Upper lobe of left lung (tissue), 6 donors: ENCODE results near the gene TPM1. TPM values are rescaled to one million over a fixed set of nuclear protein-coding genes. Genes with fewer than 3 reads are reported as not detected.

Experiments used
- ATAC-seq, 2 donors: fragments of 200-7000 bp; cut with Tn5 transposase; one replicate each; pipeline ENCODE4 v1.9.1; 2022; ENCODE audit warnings: mild to moderate bottlenecking in 2 of 2, moderate library complexity in 2 of 2; ENCODE audit not compliant: low FRiP score in 2 of 2
- DNase-seq, 2 donors: peaks; one replicate each; pipeline ENCODE4 v3.0.0-alpha.2; 2019 to 2020
- H3K27ac ChIP-seq, 4 donors: fragments of 200-600 bp; sonication (generic); one replicate each; pipeline ENCODE4 v1.5.1; 2016 to 2019
- H3K27me3 ChIP-seq, 4 donors: fragments of 200-600 bp; sonication (generic); one replicate each; pipeline ENCODE4 v1.5.1; 2017 to 2019
- H3K36me3 ChIP-seq, 4 donors: fragments of 200-600 bp; sonication (generic); one replicate each; pipeline ENCODE4 v1.5.1; 2016 to 2019
- H3K4me1 ChIP-seq, 4 donors: fragments of 200-600 bp; sonication (generic); one replicate each; pipeline ENCODE4 v1.5.1; 2018 to 2019
- H3K4me3 ChIP-seq, 4 donors: fragments of 200-600 bp; sonication (generic); one replicate each; pipeline ENCODE4 v1.5.1; 2017 to 2019; ENCODE audit warnings: mild to moderate bottlenecking in 2 of 4, moderate library complexity in 1 of 4
- H3K9me3 ChIP-seq, 4 donors: fragments of 200-600 bp; sonication (generic); one replicate each; pipeline ENCODE4 v1.5.1; 2018 to 2019
- CTCF ChIP-seq, 6 experiments: fragments of 450-650 bp in 4 of 6; fragments of 200-600 bp in 2 of 6; sonication (generic) in 2 of 6; IDR thresholded peaks; one replicate each; pipeline ENCODE4 v1.5.1; 2016 to 2019; ENCODE audit warnings: antibody characterized with exemption in 6 of 6
- EP300 ChIP-seq, 4 donors: sonication (generic); formaldehyde crosslinking; IDR thresholded peaks; one replicate each; pipeline ENCODE4 v1.5.1; 2017; ENCODE audit warnings: antibody characterized with exemption in 4 of 4, control low read depth in 2 of 4
- POLR2A ChIP-seq, 4 donors: fragments of 450-650 bp; IDR thresholded peaks; one replicate each; pipeline ENCODE4 v1.5.1; 2016 to 2017; ENCODE audit warnings: antibody characterized with exemption in 4 of 4, mild to moderate bottlenecking in 2 of 4
- POLR2AphosphoS5 ChIP-seq, 2 donors: sonication (generic); formaldehyde crosslinking; IDR thresholded peaks; one replicate each; pipeline ENCODE4 v1.5.1; 2017; ENCODE audit warnings: antibody characterized with exemption in 2 of 2
- WGBS, 2 donors: methylation state at CpG; one replicate each; pipeline ENCODE4 v1.1.5; 2017 to 2018; 5-methylcytosine and 5-hydroxymethylcytosine counted together
- total RNA-seq, 6 donors: library from RNA; depleted of rRNA in 4 of 6; stranded (reverse); fragments of >200 nt in 4 of 6; gene quantifications; one replicate each; pipeline versions ENCODE4 v1.1.0 to v1.2.1, GENCODE V29; 2016 to 2021
- donor health status: DM: no; HTN: no; CAD: no; lungs with moderate emphysema.
- donor health status: DM: no; HTN: yes; CAD: no; lungs with severe emphysema.

Gene TPM1
- total RNA-seq, 6 donors from 2014 or later, result 144 to 343 (median 254) TPM

GRCh38 chr15:63054985-63055384 lies 12.4 kb downstream of the TPM1 start:
- ATAC-seq (no peak), DNase-seq (no peak)
- H3K27me3 ChIP-seq, result no peaks in the 10 kb centered on the region
- peak overlapping the region in 3 of 4 donors; percentile 86 to 95 (median 90) for H3K27ac ChIP-seq
- TF ChIP-seq POLR2A (IDR thresholded peaks at IDR 0.05), result no peak
- TF ChIP-seq CTCF (IDR thresholded peaks at IDR 0.05), result no peak
- TF ChIP-seq EP300 (IDR thresholded peaks at IDR 0.05), result no peak
- TF ChIP-seq POLR2AphosphoS5 (IDR thresholded peaks at IDR 0.05), result no peak
- peaks cover 46 to 67% (median 59%) of the 10 kb centered on the region in 4 donors for H3K4me1 ChIP-seq
- WGBS, 2 donors, result 48 to 58% methylated on average over 1 of the region's 1 CpG
- H3K4me3 ChIP-seq, result no peak overlapping the region
- H3K9me3 ChIP-seq, result no peaks in the 10 kb centered on the region
- H3K36me3 ChIP-seq, result peaks cover 12 to 33% (median 28%) of the 10 kb centered on the region in 4 donors

DNA sequence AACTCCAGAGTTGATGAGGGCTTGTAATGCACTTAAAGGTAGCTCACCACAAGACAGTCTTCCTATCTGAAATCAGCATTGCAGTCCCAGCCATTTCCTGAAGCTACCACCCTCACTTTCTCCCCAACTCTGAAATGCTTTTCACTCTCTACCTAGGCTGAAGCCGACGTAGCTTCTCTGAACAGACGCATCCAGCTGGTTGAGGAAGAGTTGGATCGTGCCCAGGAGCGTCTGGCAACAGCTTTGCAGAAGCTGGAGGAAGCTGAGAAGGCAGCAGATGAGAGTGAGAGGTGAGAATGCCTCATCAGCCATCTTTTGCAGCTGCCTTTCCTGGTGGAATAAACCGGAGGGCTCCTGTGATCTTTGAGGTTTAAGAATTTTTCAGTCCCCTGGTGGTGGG lies 14.3 kb downstream of the TPM1 start:
- Histone ChIP-seq H3K27ac (peak overlapping the region in 3 of 4 donors; percentile 11 to 90 (median 36)), H3K9me3 (no peaks in the 10 kb centered on the region), H3K36me3 (peaks cover 31 to 51% (median 47%) of the 10 kb centered on the region in 4 donors), H3K4me3 (no peak overlapping the region), H3K27me3 (no peaks in the 10 kb centered on the region), H3K4me1 (peaks cover 30 to 55% (median 52%) of the 10 kb centered on the region in 4 donors)
- DNase-seq, result no peak
- 55 to 56% methylated on average over 5 to 6 of the region's 6 CpGs for WGBS, 2 donors
- TF ChIP-seq POLR2AphosphoS5 (IDR thresholded peaks at IDR 0.05) (no peak), CTCF (IDR thresholded peaks at IDR 0.05) (no peak), EP300 (IDR thresholded peaks at IDR 0.05) (no peak), POLR2A (IDR thresholded peaks at IDR 0.05) (no peak)
- ATAC-seq, result no peak

GRCh38 chr15:63057468-63058345 lies 15.2 kb downstream of the TPM1 start:
- no peak overlapping the region for H3K4me3 ChIP-seq
- 85 to 93% methylated on average over 8 of the region's 8 CpGs for WGBS, 2 donors
- H3K27me3 ChIP-seq, result no peaks in the 10 kb centered on the region
- peaks cover 25 to 46% (median 44%) of the 10 kb centered on the region in 4 donors for H3K4me1 ChIP-seq
- H3K27ac ChIP-seq, result peak overlapping the region in 2 of 4 donors; percentile 36 to 90
- no peak for DNase-seq
- H3K36me3 ChIP-seq, result peaks cover 40 to 60% (median 55%) of the 10 kb centered on the region in 4 donors
- TF ChIP-seq POLR2A (IDR thresholded peaks at IDR 0.05) (no peak), EP300 (IDR thresholded peaks at IDR 0.05) (no peak), POLR2AphosphoS5 (IDR thresholded peaks at IDR 0.05) (no peak), CTCF (IDR thresholded peaks at IDR 0.05) (no peak)
- no peak for ATAC-seq
- no peaks in the 10 kb centered on the region for H3K9me3 ChIP-seq

DNA sequence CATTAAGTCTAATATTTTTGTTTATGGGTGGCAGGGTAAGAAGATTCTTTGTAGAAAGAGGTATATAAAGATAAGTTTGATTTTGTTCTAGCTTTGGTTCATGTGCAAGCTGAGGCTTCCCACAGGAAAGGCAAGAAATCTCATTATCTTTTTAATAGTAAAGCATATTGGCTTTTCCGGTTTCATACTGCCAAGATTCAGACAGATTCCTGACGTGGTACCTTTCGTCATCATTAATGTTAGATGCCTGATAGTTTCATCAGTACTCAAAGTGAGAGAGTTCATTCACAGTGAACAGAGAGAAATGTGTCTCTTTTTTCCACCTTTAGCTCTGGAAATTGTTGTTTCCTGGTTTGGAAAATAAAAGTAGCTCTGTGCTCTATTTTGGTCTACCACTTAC lies 16.5 kb downstream of the TPM1 start:
- Histone ChIP-seq H3K9me3 (no peaks in the 10 kb centered on the region), H3K4me1 (peaks cover 20 to 37% (median 34%) of the 10 kb centered on the region in 4 donors), H3K4me3 (no peak overlapping the region), H3K36me3 (peaks cover 40 to 74% (median 67%) of the 10 kb centered on the region in 4 donors), H3K27ac (peak overlapping the region in 2 of 4 donors; percentile 36 to 38), H3K27me3 (no peaks in the 10 kb centered on the region)
- 43 to 58% methylated on average over 3 of the region's 3 CpGs for WGBS, 2 donors
- ATAC-seq (no peak), DNase-seq (no peak)
- TF ChIP-seq POLR2A (IDR thresholded peaks at IDR 0.05) (no peak), EP300 (IDR thresholded peaks at IDR 0.05) (no peak), CTCF (IDR thresholded peaks at IDR 0.05) (no peak)
